GOT3 (cell line): Measurements from ENCODE around the gene ACOX3.

Source experiments
- DNase-seq: peaks from one replicate; lab custom pipeline; 2025; ENCODE audit warnings: mixed read lengths; lab: John Stamatoyannopoulos, UW

ACOX3 gene

DNA sequence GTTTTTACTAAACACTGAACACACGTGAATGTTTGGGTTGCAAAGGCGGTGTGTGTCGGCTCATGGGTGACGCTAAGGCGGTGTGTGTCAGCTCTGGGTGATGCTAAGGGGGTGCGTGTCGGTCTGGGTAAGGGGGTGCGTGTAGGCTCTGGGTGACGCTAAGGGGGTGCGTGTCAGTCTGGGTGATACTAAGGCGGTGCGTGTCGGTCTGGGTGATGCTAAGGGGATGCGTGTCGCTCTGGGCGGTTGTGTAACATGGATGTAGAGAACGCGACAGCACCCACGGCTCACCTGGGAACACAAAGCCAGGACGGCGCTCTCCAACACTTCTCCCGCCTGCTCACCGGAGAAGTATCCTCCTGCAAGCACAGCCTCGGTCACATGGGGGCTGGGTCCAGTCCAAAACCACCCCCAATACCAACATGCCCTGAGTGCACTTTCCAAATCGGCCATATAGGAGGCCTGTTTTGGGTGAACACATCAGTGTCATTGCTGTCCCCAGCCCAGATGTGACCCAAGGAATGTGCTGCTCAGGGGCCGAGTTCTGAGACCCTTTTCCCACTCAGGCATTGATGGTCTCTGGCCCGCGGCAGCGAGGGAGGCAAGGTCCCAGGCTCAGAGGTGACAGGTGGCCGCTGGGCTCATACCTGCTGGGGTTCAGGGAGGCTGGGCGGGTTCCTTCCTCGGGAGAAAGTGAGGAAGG is 67.1 kb downstream of the ACOX3 start:
- DNase-seq = no peak

- no peak for DNase-seq
Measured at GRCh38 chr4:8372506-8372905, 68.0 kb downstream of the ACOX3 start.

DNA sequence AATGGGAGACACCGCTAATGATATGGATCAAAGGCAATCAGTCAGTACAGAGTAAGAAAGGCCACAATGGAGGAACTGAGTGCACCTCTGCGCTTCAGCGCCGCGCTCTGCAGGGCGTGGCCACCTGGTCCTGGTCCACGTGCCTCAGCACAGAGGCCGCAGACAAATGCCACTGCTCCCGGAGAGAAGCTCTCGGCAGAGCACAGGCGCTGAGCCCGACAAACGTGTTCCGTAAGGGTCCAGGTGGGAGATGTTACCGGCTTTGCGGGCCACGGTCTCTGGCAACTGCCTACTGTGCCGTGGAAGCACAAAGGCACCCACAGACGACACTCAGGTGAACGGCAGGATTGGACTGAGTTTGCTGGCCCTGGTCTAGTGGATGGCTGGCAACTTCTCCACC is 68.9 kb downstream of the ACOX3 start:
- DNase-seq = no peak

GRCh38 chr4:8370835-8371595 is 69.5 kb downstream of the ACOX3 start:
- DNase-seq = no peak

DNA sequence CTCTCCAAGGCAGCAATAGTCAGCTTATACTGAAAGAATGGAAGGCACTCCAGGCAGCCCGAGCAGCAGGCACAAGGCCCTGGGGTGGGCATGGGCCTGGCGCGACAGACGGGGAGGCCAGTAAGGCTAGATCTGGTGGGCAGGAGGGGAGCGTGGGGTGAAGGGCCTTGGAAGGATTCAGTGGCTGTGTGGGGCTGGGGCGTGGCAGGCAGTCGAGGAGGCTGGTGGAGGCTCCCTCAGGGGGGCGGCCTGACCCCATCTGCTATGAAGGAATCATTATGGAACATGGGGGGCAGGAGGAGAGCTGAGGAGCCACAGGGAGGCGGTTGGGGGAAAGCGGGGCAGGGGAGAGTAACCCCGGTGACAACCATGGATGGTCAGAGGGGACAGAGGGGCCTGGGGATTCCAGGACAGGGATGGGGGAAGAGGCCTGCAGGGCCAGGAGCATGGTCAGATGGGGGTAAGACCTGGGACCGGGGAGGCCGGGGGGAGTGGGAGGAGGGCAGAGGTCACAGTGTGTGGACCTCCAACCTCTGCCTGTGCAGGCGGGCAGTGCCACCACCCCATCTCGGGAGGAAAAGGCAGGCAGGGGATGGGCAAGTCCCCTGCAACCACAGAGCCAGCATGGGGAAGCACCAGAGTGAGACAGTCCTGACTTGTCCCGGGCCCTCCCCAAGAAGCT is 70.3 kb downstream of the ACOX3 start:
- DNase-seq = no peak

- no peak for DNase-seq
Measured at GRCh38 chr4:8369426-8370105, 71.0 kb downstream of the ACOX3 start.

GRCh38 chr4:8368998-8369397 is 71.5 kb downstream of the ACOX3 start:
- DNase-seq = no peak

GRCh38 chr4:8368061-8368481 is 72.5 kb downstream of the ACOX3 start:
- DNase-seq = no peak

DNA sequence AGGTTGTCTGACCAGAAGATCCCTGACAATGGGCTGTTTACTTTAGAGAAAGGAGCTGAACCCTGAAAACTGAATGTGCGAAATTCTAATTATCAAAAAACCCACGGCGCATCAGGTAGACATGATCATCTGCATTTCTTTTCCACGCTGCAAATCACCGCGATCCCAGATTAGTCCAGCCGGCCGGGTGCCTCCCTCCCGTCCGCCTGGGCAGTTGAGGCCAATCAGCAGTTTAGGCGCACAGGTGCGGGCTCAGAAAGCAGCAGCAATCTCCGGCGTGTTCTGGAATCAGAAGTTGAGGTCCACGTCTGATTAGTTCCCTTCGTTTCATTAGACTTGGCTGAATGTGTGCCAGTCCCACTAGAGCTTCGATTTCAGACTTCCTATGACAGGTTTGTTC is 73.9 kb downstream of the ACOX3 start:
- no peak for DNase-seq

GRCh38 chr4:8365951-8366350 is 74.6 kb downstream of the ACOX3 start:
- no peak for DNase-seq

DNA sequence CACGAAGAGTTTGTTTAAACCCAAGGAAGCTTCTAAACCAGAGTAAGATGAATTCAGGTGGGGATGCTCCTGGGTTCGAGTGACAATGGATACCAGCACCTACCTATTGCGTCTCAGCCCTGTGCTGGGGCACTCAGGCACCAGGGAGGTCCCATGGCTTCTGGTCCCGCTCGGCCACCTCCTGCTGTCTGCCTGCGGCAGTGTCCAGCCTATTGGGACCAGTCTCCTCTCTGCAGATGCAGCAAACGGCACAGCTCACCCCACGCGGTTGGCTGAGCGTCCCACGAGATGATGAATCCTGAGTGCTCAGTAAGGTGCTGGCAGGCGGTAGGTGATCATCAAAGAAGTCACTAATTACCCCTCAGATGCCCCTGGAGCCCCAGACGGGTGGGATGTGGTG is 75.2 kb downstream of the ACOX3 start:
- DNase-seq = no peak

GRCh38 chr4:8364848-8365350 is 75.6 kb downstream of the ACOX3 start:
- DNase-seq = no peak

- DNase-seq = no peak
Measured at GRCh38 chr4:8364141-8364540, 76.4 kb downstream of the ACOX3 start.

- no peak for DNase-seq
Measured at GRCh38 chr4:8362483-8362882, 78.0 kb downstream of the ACOX3 start.

- DNase-seq = no peak
Measured at GRCh38 chr4:8359193-8359592, 81.3 kb downstream of the ACOX3 start.

GRCh38 chr4:8356856-8357255 is 83.7 kb downstream of the ACOX3 start:
- no peak for DNase-seq

DNA sequence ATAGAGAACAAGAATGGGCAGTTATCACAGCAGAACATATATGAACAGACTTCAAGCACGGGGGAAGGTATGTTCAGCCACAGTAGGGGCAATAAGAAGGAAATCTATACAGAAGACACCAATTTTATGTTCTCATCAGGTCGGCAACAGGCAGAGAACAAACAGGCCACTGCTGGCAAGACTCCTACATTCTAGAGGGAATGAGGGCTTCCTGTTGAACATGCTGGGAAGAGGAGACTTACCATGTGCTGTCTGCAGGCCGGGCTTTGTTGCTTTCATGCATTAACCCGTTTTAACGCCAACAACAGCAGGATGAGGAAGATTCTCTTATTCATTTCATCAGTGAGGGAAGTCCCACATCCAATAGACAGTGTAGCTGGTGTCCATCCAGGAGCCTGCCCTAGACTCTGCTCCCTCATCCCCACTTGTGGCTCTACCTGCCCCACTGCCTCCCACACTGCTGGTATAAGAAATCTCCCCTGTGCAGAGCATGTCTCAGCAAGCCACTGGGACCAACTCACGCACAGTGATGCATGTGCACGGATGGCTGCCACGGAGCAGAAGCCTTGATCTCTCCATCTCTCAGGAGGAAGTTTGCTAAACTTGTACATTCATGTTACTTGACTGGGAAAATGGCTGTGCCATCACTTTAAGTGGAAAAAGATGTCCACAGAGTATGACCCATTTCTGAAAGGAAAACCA is 84.5 kb downstream of the ACOX3 start:
- DNase-seq = no peak

GRCh38 chr4:8355306-8355705 is 85.2 kb downstream of the ACOX3 start:
- no peak for DNase-seq

DNA sequence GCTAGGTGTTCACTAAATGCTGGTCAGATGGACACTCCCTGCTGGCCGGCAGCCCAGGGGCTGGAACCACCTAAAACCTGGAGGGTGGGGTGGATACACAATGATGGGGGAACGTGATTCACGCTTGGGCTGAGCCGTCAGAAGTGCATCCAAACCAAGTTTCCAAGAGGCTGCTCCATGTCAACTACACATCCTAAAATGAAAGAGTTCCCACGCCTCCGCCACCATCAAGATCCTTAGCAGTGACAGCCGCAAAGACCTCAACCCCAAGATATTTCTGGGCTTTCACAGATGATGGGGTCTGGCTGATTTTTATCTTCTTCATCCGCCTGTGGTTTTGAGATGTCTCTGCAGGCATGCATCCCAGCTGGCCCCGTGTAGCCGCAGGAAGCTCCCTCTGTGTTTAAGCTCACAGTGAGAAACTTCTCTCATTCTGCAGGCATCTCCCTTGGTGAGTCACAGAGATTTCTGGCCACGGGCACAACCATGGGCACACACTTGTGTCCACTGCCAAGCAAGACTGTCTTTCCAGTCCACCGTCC is 86.5 kb downstream of the ACOX3 start:
- no peak for DNase-seq

DNA sequence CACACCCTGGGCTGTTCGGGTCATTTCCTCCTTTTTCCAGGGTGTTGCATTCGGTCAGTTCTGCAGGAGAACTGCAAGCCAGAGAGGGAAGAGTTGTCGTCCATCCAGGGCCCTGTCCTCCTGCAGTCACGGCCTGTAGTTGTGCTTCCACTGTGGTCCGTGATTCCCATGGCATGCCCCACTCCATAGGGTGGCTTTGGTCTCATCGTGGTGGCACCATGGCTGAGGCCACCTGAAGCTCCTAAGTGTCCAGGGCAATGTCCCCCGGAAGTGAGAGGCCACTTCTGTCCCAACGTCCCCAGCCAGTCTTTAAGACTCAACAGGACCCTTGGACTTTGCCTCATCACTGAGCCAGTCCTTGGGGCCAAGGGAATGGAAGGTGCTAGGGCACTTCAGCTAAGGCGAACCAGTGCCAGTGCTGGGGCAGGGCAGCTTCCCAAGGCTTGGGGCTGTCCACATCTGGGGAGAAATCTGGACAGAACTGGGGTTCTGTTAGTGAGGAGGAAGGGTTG is 87.3 kb downstream of the ACOX3 start:
- no peak for DNase-seq
